Skeletal muscle satellite cell (primary cell): Measurements from ENCODE around the gene HSPB7.

ENCODE experiments used
- H3K27me3 ChIP-seq: 2 replicates; pipeline ENCODE4 v1.7.0; 2013; ENCODE audit warnings: low read length; ENCODE audit not compliant: control insufficient read depth, insufficient read depth
- H3K36me3 ChIP-seq: 2 replicates; pipeline ENCODE4 v1.7.0; 2013; ENCODE audit warnings: mild to moderate bottlenecking, control low read depth, low read length; ENCODE audit not compliant: insufficient read depth
- H3K4me1 ChIP-seq: 2 replicates; pipeline ENCODE4 v1.7.0; 2013; ENCODE audit warnings: low read length; ENCODE audit not compliant: control insufficient read depth, insufficient read depth
- H3K4me2 ChIP-seq: 2 replicates; pipeline ENCODE4 v1.7.0; 2013; ENCODE audit warnings: mild to moderate bottlenecking, low read length
- H3K4me3 ChIP-seq: 2 replicates; pipeline ENCODE4 v1.7.0; 2013; ENCODE audit warnings: low read length
- H3K9ac ChIP-seq: 2 replicates; pipeline ENCODE4 v1.7.0; 2013; ENCODE audit warnings: mild to moderate bottlenecking, low read depth, low read length, moderate library complexity
- H3K9me3 ChIP-seq: replicated peaks from 2 replicates; pipeline ENCODE4 v1.7.0; 2013; ENCODE audit warnings: mild to moderate bottlenecking, control low read depth, low read length

The HSPB7 gene

GRCh38 chr1:16019644-16020277 lies 1.9 kb upstream of the HSPB7 start:
- H3K4me1 ChIP-seq: peaks cover 60% of the 10 kb centered on the region
- H3K9ac ChIP-seq: peak overlapping the region; percentile 86

GRCh38 chr1:16018749-16019643 lies 1.2 kb upstream of the HSPB7 start:
- no peaks in the 10 kb centered on the region for H3K27me3 ChIP-seq
- H3K9ac ChIP-seq: peak overlapping the region; percentile 86
- H3K4me1 ChIP-seq: peaks cover 68% of the 10 kb centered on the region

More at GRCh38 chr1:16019644-16020277, 1.9 kb upstream of the HSPB7 start:
- no peaks in the 10 kb centered on the region for H3K27me3 ChIP-seq
- no peaks in the 10 kb centered on the region for H3K9me3 ChIP-seq
- peak overlapping the region; percentile 27 for H3K4me2 ChIP-seq
- H3K36me3 ChIP-seq: no peaks in the 10 kb centered on the region
- H3K4me3 ChIP-seq: peak overlapping the region; percentile 23

GRCh38 chr1:16018308-16018707 lies 465 bp upstream of the HSPB7 start:
- Histone ChIP-seq H3K36me3 (no peaks in the 10 kb centered on the region), H3K27me3 (no peaks in the 10 kb centered on the region), H3K9me3 (no peaks in the 10 kb centered on the region), H3K4me3 (peak overlapping the region; percentile 61), H3K9ac (peak overlapping the region; percentile 86), H3K4me1 (peaks cover 75% of the 10 kb centered on the region), H3K4me2 (peak overlapping the region; percentile 83)

More at GRCh38 chr1:16018749-16019643, 1.2 kb upstream of the HSPB7 start:
- no peaks in the 10 kb centered on the region for H3K36me3 ChIP-seq
- H3K9me3 ChIP-seq: no peaks in the 10 kb centered on the region
- H3K4me2 ChIP-seq: peak overlapping the region; percentile 83
- no peak overlapping the region for H3K4me3 ChIP-seq

- no peaks in the 10 kb centered on the region for H3K9me3 ChIP-seq
- no peaks in the 10 kb centered on the region for H3K36me3 ChIP-seq
- peaks cover 85% of the 10 kb centered on the region for H3K4me1 ChIP-seq
- no peaks in the 10 kb centered on the region for H3K27me3 ChIP-seq
- H3K4me2 ChIP-seq: peak overlapping the region; percentile 83
- peak overlapping the region; percentile 86 for H3K9ac ChIP-seq
- H3K4me3 ChIP-seq: peak overlapping the region; percentile 61
These were observed 775 bp downstream of the HSPB7 start for GRCh38 chr1:16017076-16017460.

GRCh38 chr1:16015960-16016901 lies 1.6 kb downstream of the HSPB7 start:
- no peaks in the 10 kb centered on the region for H3K27me3 ChIP-seq
- H3K9ac ChIP-seq: peak overlapping the region; percentile 86
- H3K4me3 ChIP-seq: peak overlapping the region; percentile 61

GRCh38 chr1:16015491-16015890 lies 2.4 kb downstream of the HSPB7 start:
- no peaks in the 10 kb centered on the region for H3K36me3 ChIP-seq
- H3K4me3 ChIP-seq: peak overlapping the region; percentile 61
- H3K4me1 ChIP-seq: peaks cover 82% of the 10 kb centered on the region
- peak overlapping the region; percentile 83 for H3K4me2 ChIP-seq
- H3K27me3 ChIP-seq: no peaks in the 10 kb centered on the region
- no peaks in the 10 kb centered on the region for H3K9me3 ChIP-seq
- H3K9ac ChIP-seq: peak overlapping the region; percentile 86

More at GRCh38 chr1:16015960-16016901, 1.6 kb downstream of the HSPB7 start:
- Histone ChIP-seq H3K4me1 (peaks cover 85% of the 10 kb centered on the region), H3K36me3 (no peaks in the 10 kb centered on the region), H3K4me2 (peak overlapping the region; percentile 83), H3K9me3 (no peaks in the 10 kb centered on the region)

GRCh38 chr1:16014509-16015482 lies 3.0 kb downstream of the HSPB7 start:
- Histone ChIP-seq H3K4me1 (peaks cover 75% of the 10 kb centered on the region), H3K36me3 (no peaks in the 10 kb centered on the region), H3K4me2 (no peak overlapping the region), H3K27me3 (no peaks in the 10 kb centered on the region), H3K4me3 (no peak overlapping the region), H3K9me3 (no peaks in the 10 kb centered on the region), H3K9ac (peak overlapping the region; percentile 86)

- no peak overlapping the region for H3K4me2 ChIP-seq
- no peak overlapping the region for H3K9ac ChIP-seq
- H3K4me3 ChIP-seq: no peak overlapping the region
- no peaks in the 10 kb centered on the region for H3K27me3 ChIP-seq
- no peaks in the 10 kb centered on the region for H3K9me3 ChIP-seq
- H3K36me3 ChIP-seq: no peaks in the 10 kb centered on the region
- H3K4me1 ChIP-seq: peaks cover 66% of the 10 kb centered on the region
These were observed 4.0 kb downstream of the HSPB7 start for GRCh38 chr1:16013908-16014258.

- H3K27me3 ChIP-seq: no peaks in the 10 kb centered on the region
- peaks cover 61% of the 10 kb centered on the region for H3K4me1 ChIP-seq
- no peaks in the 10 kb centered on the region for H3K36me3 ChIP-seq
- H3K9me3 ChIP-seq: no peaks in the 10 kb centered on the region
- peak overlapping the region; percentile 38 for H3K4me2 ChIP-seq
- peak overlapping the region; percentile 37 for H3K4me3 ChIP-seq
- H3K9ac ChIP-seq: peak overlapping the region; percentile 57
These were observed 4.5 kb downstream of the HSPB7 start for GRCh38 chr1:16013220-16013907.
